Left lung (tissue), 10 donors: ENCODE data around the gene FHAD1. TPM values are rescaled to one million over a fixed set of nuclear protein-coding genes. Genes with fewer than 3 reads are reported as not detected.

Experiments used
- ATAC-seq: fragments of 200-7000 bp; cut with Tn5 transposase; one replicate; pipeline ENCODE4 v1.9.1; 2020; ENCODE audit warnings: moderate library complexity
- DNase-seq, 4 donors: peaks; one replicate each; pipeline ENCODE4 v3.0.0-alpha.2; 2013 to 2020
- H3K27ac ChIP-seq, 2 donors: fragments of 200-600 bp; sonication (generic) in 1 of 2; one replicate each; pipeline versions ENCODE4 v1.5.0 to v1.8.0; 2020 to 2021
- H3K27me3 ChIP-seq, 2 donors: fragments of 200-600 bp; sonication (generic) in 1 of 2; one replicate each; pipeline versions ENCODE4 v1.5.0 to v1.8.0; 2020 to 2021
- H3K36me3 ChIP-seq, 2 donors: fragments of 200-600 bp; sonication (generic) in 1 of 2; one replicate each; pipeline versions ENCODE4 v1.5.0 to v1.8.0; 2020 to 2021
- H3K4me1 ChIP-seq, 2 donors: fragments of 200-600 bp; one replicate each; pipeline ENCODE4 v1.8.0; 2021
- H3K4me3 ChIP-seq, 2 donors: fragments of 200-600 bp; sonication (generic) in 1 of 2; one replicate each; pipeline versions ENCODE4 v1.5.0 to v1.8.0; 2020 to 2021; ENCODE audit warnings: mild to moderate bottlenecking in 1 of 2
- H3K9me3 ChIP-seq, 2 donors: fragments of 200-600 bp; sonication (generic) in 1 of 2; one replicate each; pipeline versions ENCODE4 v1.5.0 to v1.8.0; 2020 to 2021
- intact Hi-C, 2 donors: fragments of 100-400 bp; cut with DNase I; formaldehyde crosslinking; loops; one replicate each; pipeline versions ENCODE4 v1.11.2 to v1.14.2; 2022
- polyA plus RNA-seq, 6 donors: library from polyadenylated mRNA; unstranded; fragments of 120-200 nt; gene quantifications; one replicate each; pipeline ENCODE4 v1.2.1, GENCODE V29; 2013; ENCODE audit not compliant: insufficient read length in 6 of 6
- total RNA-seq, 2 donors: library from RNA; stranded (reverse); fragmentation: NEBNext Ultra II Directional; extraction: Animal tissue kit (Norgen Biotek cat#: 25700); gene quantifications; one replicate each; pipeline ENCODE4 v1.2.1, GENCODE V29; 2021
- TF ChIP-seq, protein P1 (sequence below), 2 donors: fragments of 200-600 bp; sonication (generic) in 1 of 2; IDR thresholded peaks; one replicate each; pipeline versions ENCODE4 v1.5.0 to v1.8.0; 2021; ENCODE audit warnings: antibody characterized with exemption in 2 of 2
- donor health status: DM: no; HTN: yes; CAD: no.
- donor health status: DM: no; HTN: no; CAD: no.

The FHAD1 gene
- total and polyA plus RNA-seq, 8 donors = 1.1 to 8.5 (median 3.9) TPM

DNA sequence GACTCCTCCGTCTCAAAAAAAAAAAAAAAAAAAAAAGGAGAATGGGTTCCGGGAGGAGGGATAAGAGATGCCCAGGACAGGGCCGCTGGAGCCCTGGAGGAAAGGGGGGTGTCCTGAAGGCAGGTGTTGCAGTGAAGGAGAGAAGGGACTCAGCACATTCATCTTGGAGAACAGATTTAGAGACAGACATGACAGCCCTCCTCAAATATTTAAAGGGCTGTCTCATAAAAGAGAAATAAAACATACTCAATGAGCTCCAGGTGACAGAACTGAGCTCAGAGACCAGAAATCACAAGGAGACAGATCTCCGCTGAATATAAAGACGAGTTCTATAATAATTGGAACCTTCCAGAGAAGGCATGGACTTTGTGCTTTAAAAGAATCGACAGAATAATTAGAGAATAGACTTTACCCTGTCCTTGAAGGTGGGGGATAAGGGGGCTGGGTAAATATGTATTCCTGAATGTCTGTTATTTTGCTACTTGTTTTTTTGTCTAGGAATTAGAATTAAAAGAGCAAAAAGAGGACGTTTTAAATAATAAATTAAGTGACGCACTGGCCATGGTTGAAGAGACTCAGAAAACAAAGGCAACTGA lies 110.7 kb downstream of the FHAD1 start:
- intact Hi-C loops = no loop called here
- H3K36me3 ChIP-seq = no peaks in the 10 kb centered on the region
- H3K27me3 ChIP-seq = no peaks in the 10 kb centered on the region
- no peak for ATAC-seq
- no peak overlapping the region for H3K27ac ChIP-seq
- H3K4me3 ChIP-seq = no peak overlapping the region
- TF ChIP-seq, protein P1, sequence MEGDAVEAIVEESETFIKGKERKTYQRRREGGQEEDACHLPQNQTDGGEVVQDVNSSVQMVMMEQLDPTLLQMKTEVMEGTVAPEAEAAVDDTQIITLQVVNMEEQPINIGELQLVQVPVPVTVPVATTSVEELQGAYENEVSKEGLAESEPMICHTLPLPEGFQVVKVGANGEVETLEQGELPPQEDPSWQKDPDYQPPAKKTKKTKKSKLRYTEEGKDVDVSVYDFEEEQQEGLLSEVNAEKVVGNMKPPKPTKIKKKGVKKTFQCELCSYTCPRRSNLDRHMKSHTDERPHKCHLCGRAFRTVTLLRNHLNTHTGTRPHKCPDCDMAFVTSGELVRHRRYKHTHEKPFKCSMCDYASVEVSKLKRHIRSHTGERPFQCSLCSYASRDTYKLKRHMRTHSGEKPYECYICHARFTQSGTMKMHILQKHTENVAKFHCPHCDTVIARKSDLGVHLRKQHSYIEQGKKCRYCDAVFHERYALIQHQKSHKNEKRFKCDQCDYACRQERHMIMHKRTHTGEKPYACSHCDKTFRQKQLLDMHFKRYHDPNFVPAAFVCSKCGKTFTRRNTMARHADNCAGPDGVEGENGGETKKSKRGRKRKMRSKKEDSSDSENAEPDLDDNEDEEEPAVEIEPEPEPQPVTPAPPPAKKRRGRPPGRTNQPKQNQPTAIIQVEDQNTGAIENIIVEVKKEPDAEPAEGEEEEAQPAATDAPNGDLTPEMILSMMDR (IDR thresholded peaks at IDR 0.05) = no peak
- H3K4me1 ChIP-seq = no peaks in the 10 kb centered on the region
- no peak for DNase-seq
- no peaks in the 10 kb centered on the region for H3K9me3 ChIP-seq

DNA sequence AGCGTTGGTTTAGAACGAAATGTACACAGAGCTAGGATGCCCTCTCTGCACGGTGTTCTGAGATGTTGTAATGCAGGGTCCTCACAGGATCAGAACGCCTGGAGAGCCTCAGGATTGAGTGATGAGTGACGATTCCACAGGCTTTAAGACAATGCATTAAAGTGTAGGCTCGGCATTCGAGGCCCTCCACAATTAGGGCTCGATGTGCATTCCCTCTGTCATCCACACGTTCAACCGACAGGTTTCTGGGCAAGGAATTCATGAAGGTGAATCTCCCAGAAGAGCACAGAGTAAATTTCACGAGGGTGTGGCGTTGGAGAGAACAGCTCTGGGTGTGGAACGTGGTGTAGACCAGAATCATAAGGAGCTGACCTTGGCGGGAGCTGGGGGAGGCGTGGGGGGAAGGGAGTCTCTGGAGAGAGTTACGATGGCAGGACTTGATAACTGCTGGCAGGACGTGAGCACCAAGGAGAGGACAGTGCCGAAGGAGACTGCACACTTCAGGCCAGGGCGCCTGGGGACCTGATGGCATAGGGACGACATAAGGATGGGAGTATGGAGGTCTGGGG lies 111.6 kb downstream of the FHAD1 start:
- no peaks in the 10 kb centered on the region for H3K4me1 ChIP-seq
- no peaks in the 10 kb centered on the region for H3K36me3 ChIP-seq
- H3K9me3 ChIP-seq = no peaks in the 10 kb centered on the region
- H3K27me3 ChIP-seq = no peaks in the 10 kb centered on the region
- ATAC-seq (no peak), DNase-seq (no peak)
- intact Hi-C loops = no loop called here
- TF ChIP-seq, protein P1 (IDR thresholded peaks at IDR 0.05) = no peak
- no peak overlapping the region for H3K27ac ChIP-seq
- no peak overlapping the region for H3K4me3 ChIP-seq

DNA sequence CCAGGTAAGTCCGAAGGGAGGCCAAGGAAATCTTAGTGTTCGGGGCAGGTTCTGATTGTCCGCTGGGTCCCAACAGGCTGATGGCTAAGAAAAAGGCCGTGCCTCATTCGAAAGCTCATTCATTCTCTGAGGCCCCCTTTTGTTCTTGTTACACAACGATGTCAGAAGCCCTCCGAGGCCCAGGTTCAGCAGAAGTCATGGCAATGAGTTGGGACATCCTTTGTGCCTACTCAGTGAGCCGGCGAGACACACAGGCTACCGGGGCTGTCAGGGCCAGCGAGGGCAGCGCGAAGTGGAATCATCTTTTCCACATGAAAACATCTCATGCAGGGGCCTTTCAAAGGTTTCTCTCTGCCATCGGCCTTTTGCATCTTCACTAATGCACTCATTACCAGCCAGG lies 113.7 kb downstream of the FHAD1 start:
- Histone ChIP-seq H3K36me3 (no peaks in the 10 kb centered on the region), H3K4me1 (no peaks in the 10 kb centered on the region), H3K4me3 (no peak overlapping the region), H3K27ac (no peak overlapping the region), H3K27me3 (no peaks in the 10 kb centered on the region), H3K9me3 (no peaks in the 10 kb centered on the region)
- ATAC-seq (no peak), DNase-seq (no peak)
- intact Hi-C loops = no loop called here
- TF ChIP-seq, protein P1 (IDR thresholded peaks at IDR 0.05) = no peak

DNA sequence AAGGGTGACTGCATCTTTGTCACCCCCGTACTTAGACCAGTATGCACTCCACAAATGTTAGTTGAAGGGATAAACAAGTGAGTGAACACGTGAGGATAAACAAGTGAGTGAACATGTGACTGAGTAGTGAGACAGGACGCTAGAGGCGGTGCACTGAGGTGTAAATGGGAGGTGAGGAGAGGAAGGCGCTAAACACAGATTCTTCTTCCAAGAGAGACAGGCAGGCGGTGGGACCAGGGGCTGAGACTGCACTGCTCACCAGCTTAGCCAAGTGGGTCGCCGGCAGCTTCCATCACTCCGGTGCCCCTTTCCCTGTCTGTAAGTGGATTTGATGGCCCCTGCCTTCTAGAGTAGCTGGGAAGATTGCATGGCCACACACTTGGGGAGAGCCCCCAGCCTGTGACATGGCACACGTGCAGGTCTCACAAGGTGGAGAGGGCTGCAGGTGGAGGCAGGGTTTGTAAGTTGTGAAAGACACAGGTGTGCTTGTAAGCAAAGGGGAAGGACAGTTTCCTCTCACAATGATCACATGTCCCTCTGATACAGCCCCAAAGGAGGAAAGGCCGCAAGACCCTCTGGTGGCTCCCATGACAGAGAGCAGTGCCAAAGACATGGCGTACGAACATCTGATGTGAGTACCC lies 115.2 kb downstream of the FHAD1 start:
- H3K27ac ChIP-seq = no peak overlapping the region
- H3K27me3 ChIP-seq = no peaks in the 10 kb centered on the region
- H3K9me3 ChIP-seq = no peaks in the 10 kb centered on the region
- no peaks in the 10 kb centered on the region for H3K36me3 ChIP-seq
- H3K4me3 ChIP-seq = no peak overlapping the region
- intact Hi-C loops = no loop called here
- H3K4me1 ChIP-seq = no peaks in the 10 kb centered on the region
- TF ChIP-seq, protein P1 (IDR thresholded peaks at IDR 0.05) = no peak
- ATAC-seq (no peak), DNase-seq (no peak)

DNA sequence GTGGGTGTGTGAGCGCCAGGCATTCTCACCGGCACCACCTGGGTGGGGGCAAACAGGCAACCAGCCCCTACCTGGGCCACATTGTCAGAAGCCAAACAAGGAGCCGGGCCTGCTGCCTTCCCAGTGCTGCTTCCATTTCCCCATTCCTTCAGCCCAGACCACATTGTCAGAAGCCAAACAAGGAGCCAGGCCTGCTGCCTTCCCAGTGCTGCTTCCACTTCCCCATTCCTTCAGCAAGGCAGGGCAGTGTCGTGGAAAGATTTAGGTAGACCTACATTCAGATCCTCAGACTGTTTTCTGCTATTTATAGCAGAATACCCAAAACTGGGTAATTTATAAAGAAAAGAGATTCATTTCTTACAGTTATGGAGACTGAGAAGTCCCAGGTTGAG lies 115.7 kb downstream of the FHAD1 start:
- Histone ChIP-seq H3K4me3 (no peak overlapping the region), H3K27ac (no peak overlapping the region), H3K4me1 (no peaks in the 10 kb centered on the region), H3K9me3 (no peaks in the 10 kb centered on the region), H3K36me3 (no peaks in the 10 kb centered on the region), H3K27me3 (no peaks in the 10 kb centered on the region)
- ATAC-seq = peak; percentile 16
- TF ChIP-seq, protein P1 (IDR thresholded peaks at IDR 0.05) = no peak
- no peak for DNase-seq
- intact Hi-C loops = no loop called here
